ENCODE results near the gene CIDEA.

DNA sequence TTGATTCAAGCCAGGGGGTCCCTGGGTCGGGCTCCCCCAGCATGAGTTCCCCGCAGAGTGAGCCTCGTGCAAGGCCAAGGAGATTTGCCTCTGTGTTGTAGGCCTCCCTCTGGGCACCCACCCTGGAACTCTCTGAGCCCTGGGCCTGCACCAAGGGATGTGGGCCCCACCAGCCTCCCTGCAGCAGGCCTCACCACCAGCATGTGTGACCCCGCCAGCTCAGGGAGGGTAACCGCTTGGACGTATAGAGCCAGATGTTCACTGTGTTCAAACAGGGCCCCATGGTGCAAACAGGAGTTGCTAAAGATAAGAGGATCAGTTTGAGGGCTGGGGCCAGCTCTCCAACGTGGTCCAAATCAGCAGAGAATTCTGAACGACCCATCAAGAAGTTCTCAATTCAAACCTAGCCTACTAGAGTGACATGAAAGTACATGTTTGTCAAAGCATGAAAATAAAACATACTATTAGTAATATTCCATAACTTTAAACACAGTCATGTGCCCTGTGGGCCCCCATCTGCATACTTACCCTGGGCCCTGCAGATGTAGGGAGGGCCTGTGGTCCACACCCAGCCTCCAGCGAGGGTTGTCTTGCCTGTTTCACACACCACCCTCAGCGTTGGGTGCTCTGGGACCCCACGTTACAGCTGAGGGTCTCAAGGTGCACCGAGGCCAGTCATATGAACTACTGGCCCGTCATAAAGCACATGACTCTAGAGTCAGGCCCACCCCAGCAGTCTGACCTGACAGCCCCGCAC, 48.4 kb downstream of the CIDEA start:
- TF ChIP-seq, protein P1, sequence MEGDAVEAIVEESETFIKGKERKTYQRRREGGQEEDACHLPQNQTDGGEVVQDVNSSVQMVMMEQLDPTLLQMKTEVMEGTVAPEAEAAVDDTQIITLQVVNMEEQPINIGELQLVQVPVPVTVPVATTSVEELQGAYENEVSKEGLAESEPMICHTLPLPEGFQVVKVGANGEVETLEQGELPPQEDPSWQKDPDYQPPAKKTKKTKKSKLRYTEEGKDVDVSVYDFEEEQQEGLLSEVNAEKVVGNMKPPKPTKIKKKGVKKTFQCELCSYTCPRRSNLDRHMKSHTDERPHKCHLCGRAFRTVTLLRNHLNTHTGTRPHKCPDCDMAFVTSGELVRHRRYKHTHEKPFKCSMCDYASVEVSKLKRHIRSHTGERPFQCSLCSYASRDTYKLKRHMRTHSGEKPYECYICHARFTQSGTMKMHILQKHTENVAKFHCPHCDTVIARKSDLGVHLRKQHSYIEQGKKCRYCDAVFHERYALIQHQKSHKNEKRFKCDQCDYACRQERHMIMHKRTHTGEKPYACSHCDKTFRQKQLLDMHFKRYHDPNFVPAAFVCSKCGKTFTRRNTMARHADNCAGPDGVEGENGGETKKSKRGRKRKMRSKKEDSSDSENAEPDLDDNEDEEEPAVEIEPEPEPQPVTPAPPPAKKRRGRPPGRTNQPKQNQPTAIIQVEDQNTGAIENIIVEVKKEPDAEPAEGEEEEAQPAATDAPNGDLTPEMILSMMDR (IDR thresholded peaks at IDR 0.05) = no peak
- TF ChIP-seq EP300 (IDR thresholded peaks at IDR 0.05) (no peak), POLR2AphosphoS5 (IDR thresholded peaks at IDR 0.05) (no peak)

All from gastroesophageal sphincter (tissue), 3 donors.